ENCODE measurements around the gene GFPT1. TPM values are rescaled to one million over a fixed set of nuclear protein-coding genes. Genes with fewer than 3 reads are reported as not detected.

The GFPT1 gene
- total and polyA plus RNA-seq, 4 donors: 14.7 to 42.6 (median 18.1) TPM

- Histone ChIP-seq H3K9me3 (ENCODE audit: control insufficient read depth in 4 of 4, low read length in 3 of 4) (no peaks in the 10 kb centered on the region), H3K27me3 (ENCODE audit: control insufficient read depth in 4 of 4, insufficient read depth in 4 of 4, low read length in 3 of 4) (peaks cover 0 to 7% (median 0%) of the 10 kb centered on the region in 4 donors), H3K9ac (ENCODE audit: low read depth in 1 of 2, low read length in 2 of 2) (no peak overlapping the region), H3K4me1 (ENCODE audit: control insufficient read depth in 4 of 4, insufficient read depth in 4 of 4, low read length in 3 of 4) (peaks cover 0 to 4% (median 0%) of the 10 kb centered on the region in 4 donors), H3K36me3 (ENCODE audit: control insufficient read depth in 4 of 4, insufficient read depth in 3 of 4, low read depth in 1 of 4, low read length in 3 of 4) (no peaks in the 10 kb centered on the region), H3K27ac (ENCODE audit: low read depth in 1 of 2, low read length in 2 of 2) (no peak overlapping the region), H3K4me3 (ENCODE audit: low read depth in 1 of 3, low read length in 3 of 3) (no peak overlapping the region)
- 89% methylated on average over 1 of the region's 1 CpG for WGBS
- TF ChIP-seq FOXA1 (IDR thresholded peaks at IDR 0.05) (no peak), RXRA (IDR thresholded peaks at IDR 0.05) (no peak), HNF4G (IDR thresholded peaks at IDR 0.05) (no peak), HNF4A (conservative IDR thresholded peaks at IDR 0.05) (no peak), REST (IDR thresholded peaks at IDR 0.05) (no peak), FOXA2 (IDR thresholded peaks at IDR 0.05) (no peak), GABPA (IDR thresholded peaks at IDR 0.05 in 1 of 2, conservative IDR thresholded peaks at IDR 0.05 in 1 of 2) (no peak), JUND (IDR thresholded peaks at IDR 0.05) (no peak), EGR1 (IDR thresholded peaks at IDR 0.05; ENCODE audit: low read depth in 2 of 2) (no peak), NR2F2 (IDR thresholded peaks at IDR 0.05) (no peak), ZBTB33 (IDR thresholded peaks at IDR 0.05) (no peak), CTCF (IDR thresholded peaks at IDR 0.05; ENCODE audit: low read depth, low read length, missing input control) (no peak), SP1 (IDR thresholded peaks at IDR 0.05) (no peak), TAF1 (conservative IDR thresholded peaks at IDR 0.05) (no peak), RAD21 (IDR thresholded peaks at IDR 0.05) (no peak), MAX (IDR thresholded peaks at IDR 0.05) (no peak)
- DNase-seq (ENCODE audit: low spot score): no peak
These were observed 111.5 kb downstream of the GFPT1 start for GRCh38 chr2:69275490-69275889.

All from liver (tissue), 9 donors.